Keratinocyte (primary cell): ENCODE results near the gene RGSL1.

Source experiments
- CTCF ChIP-seq, 3 experiments: IDR thresholded peaks in 1 of 3; conservative IDR thresholded peaks in 1 of 3; optimal IDR thresholded peaks in 1 of 3; 2 replicates in 2 of 3; 3 replicates in 1 of 3; pipeline versions ENCODE3 to v1.5.1; 2011; ENCODE audit warnings: low read length in 3 of 3, mild to moderate bottlenecking in 3 of 3, moderate library complexity in 2 of 3, control low read depth in 1 of 3, inconsistent platforms in 1 of 3; ENCODE audit not compliant: insufficient read depth in 2 of 3; ENCODE audit errors: extremely low read depth in 1 of 3
- EZH2 ChIP-seq: IDR thresholded peaks from one replicate; pipeline ENCODE4 v1.6.1; 2012; ENCODE audit warnings: inconsistent platforms, mild to moderate bottlenecking, low read length, moderate library complexity

- TF ChIP-seq CTCF (optimal IDR thresholded peaks at IDR 0.05 in 1 of 3, IDR thresholded peaks at IDR 0.05 in 1 of 3, conservative IDR thresholded peaks at IDR 0.05 in 1 of 3; ENCODE audit: extremely low read depth in 1 of 3, insufficient read depth in 2 of 3, low read length in 3 of 3) (no peak), EZH2 (no peak)
These were observed 148.3 kb downstream of the RGSL1 start for GRCh38 chr1:182598296-182598695.
